Astrocyte of the spinal cord (primary cell): ENCODE measurements around the gene DPY19L1.
"Not testable (repeated sequence)": the region's sequence is repeated elsewhere in the genome, so short reads cannot be mapped to it uniquely, and the experiment has no call there.

Experiments
- DNase-seq: peaks from one replicate; pipeline ENCODE4 v3.0.0; 2011; ENCODE audit warnings: low read depth, low spot score
- H3K4me3 ChIP-seq: 2 replicates; pipeline ENCODE4 v1.5.1; 2011; ENCODE audit warnings: low read depth, mild to moderate bottlenecking, low read length, moderate library complexity
- CTCF ChIP-seq: IDR thresholded peaks from 2 replicates; pipeline ENCODE4 v1.5.1; 2012; ENCODE audit warnings: low read depth, mild to moderate bottlenecking, low read length, inconsistent platforms
- in situ Hi-C: cut with HindIII; loops from 2 replicates; pipeline ENCODE4 v1.10.0; 2017; ENCODE audit warnings: low sequenced_read_pairs

DPY19L1 gene

GRCh38 chr7:35007768-35008167 lies 29.5 kb downstream of the DPY19L1 start:
- in situ Hi-C loops, result no loop called here
- no peak for TF ChIP-seq CTCF
- no peak overlapping the region for H3K4me3 ChIP-seq
- DNase-seq, result no peak

- no peak overlapping the region for H3K4me3 ChIP-seq
- in situ Hi-C loops, result no loop called here
- TF ChIP-seq CTCF, result no peak
- peak; percentile 24 for DNase-seq
Measured at GRCh38 chr7:35004531-35005095, 32.7 kb downstream of the DPY19L1 start.

- in situ Hi-C loops, result no loop called here
- no peak overlapping the region for H3K4me3 ChIP-seq
- no peak for TF ChIP-seq CTCF
- peak; percentile 90 for DNase-seq
Measured at GRCh38 chr7:35003679-35004303, 33.5 kb downstream of the DPY19L1 start.

DNA sequence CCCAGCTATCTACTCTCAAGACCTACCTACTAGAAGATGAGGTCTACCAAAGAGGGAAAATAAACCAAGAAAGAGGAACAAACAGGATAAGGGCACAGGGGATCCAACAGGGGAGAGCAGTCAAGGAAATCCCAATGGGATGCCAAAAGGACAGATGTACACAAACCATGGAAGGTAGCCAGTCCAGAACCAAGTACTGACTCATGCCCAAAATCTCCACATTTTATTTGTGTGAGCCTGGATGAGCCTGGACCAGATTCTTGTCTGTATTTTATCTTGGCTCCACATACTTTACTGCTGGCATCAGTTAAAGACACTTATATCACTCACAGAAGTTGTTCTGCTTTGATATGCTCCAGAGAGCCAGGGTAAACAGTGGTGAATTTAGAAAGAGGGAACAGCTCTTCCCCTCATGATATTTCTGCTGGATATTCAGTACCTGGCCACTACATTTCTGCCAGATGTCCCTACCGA lies 34.1 kb downstream of the DPY19L1 start:
- peak; percentile 46 for DNase-seq
- H3K4me3 ChIP-seq, in situ Hi-C loops: not testable (repeated sequence)

DNA sequence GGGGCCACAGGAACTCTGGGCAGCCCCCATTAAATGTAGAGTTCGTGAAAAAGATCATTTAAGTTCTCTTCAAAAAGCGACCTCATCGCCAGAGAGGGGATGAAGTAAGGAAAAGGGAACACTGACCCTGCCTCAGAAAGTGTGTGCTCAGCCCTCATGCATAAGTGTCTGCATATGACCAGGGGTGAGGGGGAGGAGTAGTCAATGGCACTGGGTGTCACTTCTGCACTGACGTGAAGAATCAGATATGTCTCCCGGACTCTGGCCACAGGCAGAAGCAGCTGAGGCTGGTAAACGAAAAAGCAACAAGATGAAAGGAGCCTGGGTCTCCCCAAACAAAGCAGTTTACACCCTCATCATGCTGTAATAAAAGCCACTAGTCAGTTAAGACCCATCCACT lies 39.0 kb downstream of the DPY19L1 start:
- in situ Hi-C loops, H3K4me3 ChIP-seq, DNase-seq: not testable (repeated sequence)

DNA sequence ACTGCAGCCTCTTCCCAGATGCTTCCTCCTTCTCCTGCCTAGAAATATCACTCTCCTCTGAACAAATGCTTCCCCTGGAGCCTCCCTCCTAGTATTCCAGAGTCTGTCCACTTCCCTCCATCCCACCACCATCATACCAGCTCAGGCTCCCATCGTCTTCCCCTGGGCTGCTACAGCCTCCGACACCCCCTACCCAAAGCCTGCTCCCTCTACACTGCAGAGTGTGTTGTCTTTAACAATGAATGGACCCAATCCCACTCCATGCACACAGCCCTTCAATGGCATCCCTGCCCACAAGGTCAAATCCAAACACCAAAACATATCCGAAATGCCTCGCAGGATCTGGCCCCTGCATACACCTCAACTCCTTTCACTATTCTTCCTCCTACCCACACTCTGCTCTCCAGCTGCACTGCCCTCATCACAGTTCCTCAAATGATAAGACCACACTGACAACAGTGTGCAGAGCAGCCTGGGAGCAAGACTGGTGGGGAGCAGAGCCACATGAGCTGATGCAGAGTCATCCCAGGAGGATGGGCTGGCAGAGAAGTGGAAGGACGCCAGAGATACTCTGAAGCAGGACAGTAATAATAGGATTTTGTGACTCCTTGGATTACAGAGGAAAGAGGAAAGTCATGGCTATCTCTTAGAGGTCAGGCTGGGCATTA lies 40.7 kb downstream of the DPY19L1 start:
- H3K4me3 ChIP-seq, DNase-seq, in situ Hi-C loops: not testable (repeated sequence)

DNA sequence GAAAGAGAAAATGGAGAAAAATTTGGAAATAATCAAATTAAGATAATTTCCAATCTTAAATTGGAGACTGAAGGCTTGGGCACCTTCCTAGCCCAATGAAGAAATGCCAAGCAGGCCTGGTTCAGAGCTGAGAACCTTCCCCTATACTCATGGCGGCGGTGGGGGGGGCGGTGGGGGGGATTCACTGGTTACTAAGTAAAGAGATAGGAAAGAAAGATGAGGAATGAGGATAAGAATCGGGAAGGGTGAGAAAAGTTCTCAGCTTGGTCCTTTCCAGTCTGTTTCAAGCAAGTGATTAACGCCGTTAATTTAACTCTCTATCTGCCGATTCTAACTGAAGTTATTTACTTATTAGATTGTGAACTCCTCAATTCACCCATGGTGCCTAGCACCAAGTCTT lies 41.5 kb downstream of the DPY19L1 start:
- H3K4me3 ChIP-seq, result no peak overlapping the region
- no peak for DNase-seq
- in situ Hi-C loops, result no loop called here
- TF ChIP-seq CTCF, result no peak
